Fibroblast of lung (primary cell): Measurements from ENCODE around the gene RTN1. TPM values are rescaled to one million over a fixed set of nuclear protein-coding genes. Genes with fewer than 3 reads are reported as not detected.

Source experiments
- DNase-seq, 2 donors: peaks; one replicate each; pipeline versions ENCODE4 v3.0.0 to v3.0.0-alpha.2; 2010; ENCODE audit warnings: low read depth in 2 of 2
- H2AFZ ChIP-seq: 2 replicates; pipeline ENCODE4 v1.5.1; 2012; ENCODE audit warnings: low read length, control low read depth, inconsistent platforms
- H3K27ac ChIP-seq: 2 replicates; pipeline ENCODE4 v1.5.1; 2011; ENCODE audit warnings: low read length, control low read depth; ENCODE audit not compliant: insufficient read depth
- H3K27me3 ChIP-seq: 2 replicates; pipeline ENCODE4 v1.5.1; 2011; ENCODE audit warnings: mild to moderate bottlenecking, low read length; ENCODE audit not compliant: control insufficient read depth, insufficient read depth
- H3K36me3 ChIP-seq: 2 replicates; pipeline ENCODE4 v1.5.1; 2011; ENCODE audit warnings: low read length; ENCODE audit not compliant: control insufficient read depth, insufficient read depth
- H3K4me1 ChIP-seq: 2 replicates; pipeline ENCODE4 v1.5.1; 2011; ENCODE audit warnings: low read length; ENCODE audit not compliant: control insufficient read depth, insufficient read depth; ENCODE audit errors: extremely low read depth
- H3K4me2 ChIP-seq: 2 replicates; pipeline ENCODE4 v1.5.1; 2011; ENCODE audit warnings: low read length, control low read depth; ENCODE audit not compliant: insufficient read depth; ENCODE audit errors: extremely low read depth
- H3K4me3 ChIP-seq, 4 experiments: fragments of 200-600 bp in 1 of 4; sonication (generic) in 1 of 4; replicated peaks in 1 of 4; 2 replicates each; pipeline ENCODE4 v1.5.1; 2011 to 2016; ENCODE audit warnings: low read length in 4 of 4, low read depth in 3 of 4, mild to moderate bottlenecking in 3 of 4, control low read depth in 2 of 4, inconsistent platforms in 1 of 4, mixed read lengths in 1 of 4; ENCODE audit not compliant: insufficient read depth in 1 of 4; ENCODE audit errors: control extremely low read depth in 1 of 4
- H3K79me2 ChIP-seq: 2 replicates; pipeline ENCODE4 v1.5.1; 2012; ENCODE audit warnings: mild to moderate bottlenecking, low read length, inconsistent platforms; ENCODE audit not compliant: control insufficient read depth, insufficient read depth
- H3K9ac ChIP-seq: 2 replicates; pipeline ENCODE4 v1.5.1; 2011; ENCODE audit warnings: mild to moderate bottlenecking, low read length, control low read depth; ENCODE audit not compliant: insufficient read depth
- H3K9me3 ChIP-seq: 2 replicates; pipeline ENCODE4 v1.5.1; 2012; ENCODE audit warnings: low read depth, low read length; ENCODE audit not compliant: control insufficient read depth, insufficient read depth
- H4K20me1 ChIP-seq: 2 replicates; pipeline ENCODE4 v1.5.1; 2011; ENCODE audit warnings: low read length; ENCODE audit not compliant: control insufficient read depth, insufficient read depth; ENCODE audit errors: extremely low read depth
- CTCF ChIP-seq, 2 donors: IDR thresholded peaks in 1 of 2; conservative IDR thresholded peaks in 1 of 2; 1 replicate in 1 of 2; 2 replicates in 1 of 2; pipeline ENCODE4 v1.5.1; 2011 to 2012; ENCODE audit warnings: low read length in 2 of 2, control low read depth in 1 of 2, inconsistent platforms in 1 of 2, low read depth in 1 of 2, mild to moderate bottlenecking in 1 of 2
- EZH2 ChIP-seq: IDR thresholded peaks from 2 replicates; pipeline ENCODE4 v1.5.1; 2012; ENCODE audit warnings: low read length, control low read depth, mild to moderate bottlenecking; ENCODE audit errors: missing control alignments
- polyA plus RNA-seq, 2 donors: library from polyadenylated mRNA; depleted of rRNA in 1 of 2; stranded (reverse) in 1 of 2; unstranded in 1 of 2; fragments of >200 nt; gene quantifications; 2 replicates each; pipeline ENCODE4 v1.2.1, GENCODE V29; 2011 to 2012; ENCODE audit warnings: missing spikeins in 1 of 2
- total RNA-seq: library from RNA; depleted of rRNA; stranded (reverse); fragments of >200 nt; gene quantifications from 2 replicates; pipeline ENCODE4 v1.2.1, GENCODE V29; 2014

RTN1 gene
- total and polyA plus RNA-seq, 2 donors (not counting 1 experiment from before 2014, with no cell fraction given), result 0.17 to 0.92 TPM

GRCh38 chr14:59632381-59632780 is 238.2 kb downstream of the RTN1 start:
- peak; percentile 7 to 24 for DNase-seq
- H3K9ac ChIP-seq, result no peak overlapping the region

GRCh38 chr14:59631237-59631636 is 239.3 kb downstream of the RTN1 start:
- Histone ChIP-seq H3K4me2 (no peak overlapping the region), H4K20me1 (no peaks in the 10 kb centered on the region), H3K79me2 (no peaks in the 10 kb centered on the region), H3K4me3 (no peak overlapping the region), H3K36me3 (no peaks in the 10 kb centered on the region), H3K27me3 (peaks cover 2% of the 10 kb centered on the region), H2AFZ (no peak overlapping the region), H3K27ac (no peak overlapping the region), H3K9me3 (no peaks in the 10 kb centered on the region), H3K9ac (no peak overlapping the region), H3K4me1 (no peaks in the 10 kb centered on the region)
- TF ChIP-seq CTCF (conservative IDR thresholded peaks at IDR 0.05 in 1 of 2, IDR thresholded peaks at IDR 0.05 in 1 of 2; ENCODE audit: low read depth in 1 of 2, low read length in 2 of 2) (peak in 1 of 2 donors; percentile 21), EZH2 (no peak)
- peak in 1 of 2 donors; percentile 0 for DNase-seq

More at GRCh38 chr14:59632381-59632780, 238.2 kb downstream of the RTN1 start:
- Histone ChIP-seq H3K4me2 (no peak overlapping the region), H3K4me1 (no peaks in the 10 kb centered on the region), H3K4me3 (no peak overlapping the region), H3K79me2 (no peaks in the 10 kb centered on the region), H3K36me3 (no peaks in the 10 kb centered on the region), H3K27ac (no peak overlapping the region), H3K9me3 (no peaks in the 10 kb centered on the region), H2AFZ (no peak overlapping the region), H3K27me3 (peaks cover 2% of the 10 kb centered on the region), H4K20me1 (no peaks in the 10 kb centered on the region)
- TF ChIP-seq CTCF (conservative IDR thresholded peaks at IDR 0.05 in 1 of 2, IDR thresholded peaks at IDR 0.05 in 1 of 2; ENCODE audit: low read depth in 1 of 2, low read length in 2 of 2) (peak; percentile 44 to 57), EZH2 (no peak)

- peaks cover 2% of the 10 kb centered on the region for H3K27me3 ChIP-seq
- H3K4me1 ChIP-seq, result no peaks in the 10 kb centered on the region
- H3K4me3 ChIP-seq, result peak overlapping the region in 2 of 4 experiments; percentile 10 to 20
- peak in 1 of 2 donors; percentile 30 for DNase-seq
- no peaks in the 10 kb centered on the region for H3K9me3 ChIP-seq
- no peaks in the 10 kb centered on the region for H4K20me1 ChIP-seq
- H3K36me3 ChIP-seq, result no peaks in the 10 kb centered on the region
- no peak for TF ChIP-seq EZH2
- TF ChIP-seq CTCF (conservative IDR thresholded peaks at IDR 0.05 in 1 of 2, IDR thresholded peaks at IDR 0.05 in 1 of 2; ENCODE audit: low read depth in 1 of 2, low read length in 2 of 2), result no peak
- no peak overlapping the region for H3K27ac ChIP-seq
- no peak overlapping the region for H3K9ac ChIP-seq
- no peaks in the 10 kb centered on the region for H3K79me2 ChIP-seq
- H2AFZ ChIP-seq, result no peak overlapping the region
- H3K4me2 ChIP-seq, result peak overlapping the region; percentile 59
These were observed 240.2 kb downstream of the RTN1 start for GRCh38 chr14:59630288-59630963.
